ENCODE data around the gene ZNF608. TPM values are rescaled to one million over a fixed set of nuclear protein-coding genes. Genes with fewer than 3 reads are reported as not detected.
A peak's percentile ranks its signal among the peaks of the same experiment; 100 is the strongest.

ZNF608 gene
- total and polyA plus RNA-seq, 10 donors, result 5.8 to 14.4 (median 10.2) TPM

GRCh38 chr5:124701873-124702425 is 44.5 kb downstream of the ZNF608 start:
- no peak overlapping the region for H3K4me3 ChIP-seq
- no peak for DNase-seq
- no peak overlapping the region for H3K27ac ChIP-seq
- no peaks in the 10 kb centered on the region for H3K36me3 ChIP-seq
- H3K9me3 ChIP-seq, result no peaks in the 10 kb centered on the region
- peaks cover 0 to 69% (median 35%) of the 10 kb centered on the region in 6 donors for H3K4me1 ChIP-seq
- WGBS, 5 donors, result 65 to 74% (median 71%) methylated on average over 6 of the region's 6 CpGs
- no peaks in the 10 kb centered on the region for H3K27me3 ChIP-seq (replicated peaks in 1 of 7)
- intact Hi-C loops (cut with DNase I; ENCODE audit: low total_unique reads), result no loop called here
- no peak for TF ChIP-seq POLR2AphosphoS5 (IDR thresholded peaks at IDR 0.05)
- TF ChIP-seq, protein P1, sequence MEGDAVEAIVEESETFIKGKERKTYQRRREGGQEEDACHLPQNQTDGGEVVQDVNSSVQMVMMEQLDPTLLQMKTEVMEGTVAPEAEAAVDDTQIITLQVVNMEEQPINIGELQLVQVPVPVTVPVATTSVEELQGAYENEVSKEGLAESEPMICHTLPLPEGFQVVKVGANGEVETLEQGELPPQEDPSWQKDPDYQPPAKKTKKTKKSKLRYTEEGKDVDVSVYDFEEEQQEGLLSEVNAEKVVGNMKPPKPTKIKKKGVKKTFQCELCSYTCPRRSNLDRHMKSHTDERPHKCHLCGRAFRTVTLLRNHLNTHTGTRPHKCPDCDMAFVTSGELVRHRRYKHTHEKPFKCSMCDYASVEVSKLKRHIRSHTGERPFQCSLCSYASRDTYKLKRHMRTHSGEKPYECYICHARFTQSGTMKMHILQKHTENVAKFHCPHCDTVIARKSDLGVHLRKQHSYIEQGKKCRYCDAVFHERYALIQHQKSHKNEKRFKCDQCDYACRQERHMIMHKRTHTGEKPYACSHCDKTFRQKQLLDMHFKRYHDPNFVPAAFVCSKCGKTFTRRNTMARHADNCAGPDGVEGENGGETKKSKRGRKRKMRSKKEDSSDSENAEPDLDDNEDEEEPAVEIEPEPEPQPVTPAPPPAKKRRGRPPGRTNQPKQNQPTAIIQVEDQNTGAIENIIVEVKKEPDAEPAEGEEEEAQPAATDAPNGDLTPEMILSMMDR (IDR thresholded peaks at IDR 0.05 in 8 of 11, conservative IDR thresholded peaks at IDR 0.05 in 3 of 11), result no peak
- no peak for TF ChIP-seq POLR2A (IDR thresholded peaks at IDR 0.05)

DNA sequence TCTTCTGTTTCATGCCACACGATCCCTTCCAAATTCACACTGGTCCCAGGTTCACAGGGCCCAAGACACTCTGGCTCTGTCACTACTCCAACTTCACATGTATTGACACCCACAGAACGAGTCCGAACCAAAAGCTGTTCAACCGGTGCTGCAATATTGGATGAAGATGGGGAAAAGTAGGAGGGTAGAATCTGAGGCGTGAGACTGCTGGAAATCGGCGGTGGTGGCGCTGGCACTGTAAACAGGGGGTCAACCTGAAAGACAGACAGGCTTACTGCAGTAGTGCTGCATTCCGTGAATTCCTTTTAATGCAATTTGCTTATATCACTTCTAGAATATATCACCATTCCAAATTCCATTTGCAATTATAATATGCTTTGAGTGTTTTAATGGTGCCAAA is 45.4 kb downstream of the ZNF608 start:
- no peak overlapping the region for H3K27ac ChIP-seq
- no peaks in the 10 kb centered on the region for H3K36me3 ChIP-seq
- intact Hi-C loops (cut with DNase I; ENCODE audit: low total_unique reads), result no loop called here
- H3K4me1 ChIP-seq, result peaks cover 0 to 60% (median 27%) of the 10 kb centered on the region in 6 donors
- H3K9me3 ChIP-seq, result no peaks in the 10 kb centered on the region
- TF ChIP-seq, protein P1 (IDR thresholded peaks at IDR 0.05 in 8 of 11, conservative IDR thresholded peaks at IDR 0.05 in 3 of 11), result no peak
- TF ChIP-seq POLR2A (IDR thresholded peaks at IDR 0.05) (no peak), POLR2AphosphoS5 (IDR thresholded peaks at IDR 0.05) (no peak)
- H3K4me3 ChIP-seq, result no peak overlapping the region
- WGBS, 5 donors, result 91 to 96% (median 94%) methylated on average over 9 of the region's 9 CpGs
- no peaks in the 10 kb centered on the region for H3K27me3 ChIP-seq (replicated peaks in 1 of 7)
- no peak for DNase-seq

DNA sequence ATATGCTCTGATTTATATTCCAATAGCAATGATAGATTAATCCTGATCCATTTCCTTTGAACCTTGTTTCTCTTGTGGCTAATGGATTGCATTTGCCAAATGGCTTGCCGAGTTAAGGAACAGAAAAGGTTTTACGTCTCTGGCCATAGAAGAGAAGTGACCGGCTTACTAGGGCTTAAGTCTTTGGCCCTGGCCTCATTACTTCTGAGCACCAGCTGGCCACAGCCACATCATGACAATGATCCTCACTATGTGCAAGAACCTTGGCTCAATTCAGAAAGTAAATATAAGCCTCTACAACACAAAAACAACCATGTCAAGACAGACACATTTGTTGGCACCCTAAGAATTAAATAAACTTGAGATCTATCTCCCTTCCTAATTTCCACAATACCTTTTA is 46.1 kb downstream of the ZNF608 start:
- TF ChIP-seq POLR2AphosphoS5 (IDR thresholded peaks at IDR 0.05) (no peak), POLR2A (IDR thresholded peaks at IDR 0.05) (no peak)
- TF ChIP-seq, protein P1 (IDR thresholded peaks at IDR 0.05 in 8 of 11, conservative IDR thresholded peaks at IDR 0.05 in 3 of 11), result no peak
- Histone ChIP-seq H3K4me1 (peaks cover 0 to 53% (median 21%) of the 10 kb centered on the region in 6 donors), H3K36me3 (no peaks in the 10 kb centered on the region), H3K27ac (no peak overlapping the region), H3K4me3 (no peak overlapping the region), H3K27me3 (replicated peaks in 1 of 7) (no peaks in the 10 kb centered on the region), H3K9me3 (no peaks in the 10 kb centered on the region)
- DNase-seq, result no peak
- intact Hi-C loops (cut with DNase I; ENCODE audit: low total_unique reads), result no loop called here
- 93 to 98% (median 97%) methylated on average over 3 of the region's 3 CpGs for WGBS, 5 donors

DNA sequence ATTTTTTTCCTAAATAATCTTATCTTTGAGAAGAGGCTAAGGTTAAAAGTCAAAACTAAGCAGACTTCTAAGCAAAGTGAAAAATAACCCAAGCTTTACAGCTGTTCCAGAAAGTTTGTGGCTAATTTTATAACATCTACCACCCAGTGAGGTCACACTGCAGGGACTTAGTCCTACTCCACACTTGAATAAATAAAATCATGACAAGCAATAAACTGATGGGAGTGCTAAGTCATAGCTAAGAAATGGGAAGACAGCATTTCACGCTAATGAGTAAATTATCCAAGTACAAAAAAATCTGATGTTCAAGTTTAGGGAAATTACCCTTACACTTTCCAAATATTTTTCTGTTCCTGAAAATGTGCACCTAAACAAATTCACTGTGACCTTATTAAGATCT is 47.7 kb downstream of the ZNF608 start:
- TF ChIP-seq, protein P1 (IDR thresholded peaks at IDR 0.05 in 8 of 11, conservative IDR thresholded peaks at IDR 0.05 in 3 of 11), result no peak
- TF ChIP-seq POLR2AphosphoS5 (IDR thresholded peaks at IDR 0.05) (no peak), POLR2A (IDR thresholded peaks at IDR 0.05) (no peak)
- no peaks in the 10 kb centered on the region for H3K27me3 ChIP-seq (replicated peaks in 1 of 7)
- H3K27ac ChIP-seq, result peak overlapping the region in 3 of 8 donors; percentile 16 to 43 (median 21)
- H3K9me3 ChIP-seq, result no peaks in the 10 kb centered on the region
- no peak overlapping the region for H3K4me3 ChIP-seq
- peaks cover 0 to 37% (median 8%) of the 10 kb centered on the region in 6 donors for H3K4me1 ChIP-seq
- no peak for DNase-seq
- intact Hi-C loops (cut with DNase I; ENCODE audit: low total_unique reads), result no loop called here
- WGBS, 5 donors, result 66 to 90% (median 83%) methylated on average over 1 of the region's 1 CpG
- no peaks in the 10 kb centered on the region for H3K36me3 ChIP-seq
